GM12878 (cell line): ENCODE measurements around the gene EEF2. TPM values are rescaled to one million over a fixed set of nuclear protein-coding genes. Genes with fewer than 3 reads are reported as not detected.

Experiments
- BACH1 ChIP-seq: fragments of 450-650 bp; IDR thresholded peaks from 2 replicates; pipeline ENCODE4 v1.6.1; 2017; ENCODE audit warnings: mild to moderate bottlenecking, borderline replicate concordance
- BRCA1 ChIP-seq: IDR thresholded peaks from 2 replicates; pipeline ENCODE4 v1.6.1; 2011; ENCODE audit warnings: low read depth, low read length, improper control_type of control experiment
- CBFB ChIP-seq: IDR thresholded peaks from 2 replicates; pipeline ENCODE4 v1.6.1; 2016; ENCODE audit warnings: antibody characterized with exemption, low read depth
- CHD2 ChIP-seq: IDR thresholded peaks from 2 replicates; pipeline ENCODE4 v1.6.1; 2011; ENCODE audit warnings: low read depth, low read length, improper control_type of control experiment, borderline replicate concordance
- DPF2 ChIP-seq: fragments of 450-650 bp; IDR thresholded peaks from 2 replicates; pipeline ENCODE4 v1.6.1; 2017; ENCODE audit warnings: mild to moderate bottlenecking
- EGR1 ChIP-seq, 2 experiments: IDR thresholded peaks; 1 replicate in 1 of 2; 2 replicates in 1 of 2; pipeline ENCODE4 v1.6.1; 2011 to 2012; ENCODE audit warnings: low read depth in 2 of 2, low read length in 2 of 2, borderline replicate concordance in 1 of 2, mild to moderate bottlenecking in 1 of 2, moderate library complexity in 1 of 2
- FOS ChIP-seq: IDR thresholded peaks from 3 replicates; pipeline ENCODE4 v1.6.1; 2011; ENCODE audit warnings: borderline replicate concordance; ENCODE audit not compliant: insufficient read length; ENCODE audit errors: extremely low read depth
- NFXL1 ChIP-seq: fragments of 450-650 bp; IDR thresholded peaks from 2 replicates; pipeline ENCODE4 v1.6.1; 2017; ENCODE audit warnings: antibody characterized with exemption, mild to moderate bottlenecking, borderline replicate concordance
- POLR2AphosphoS5 ChIP-seq: IDR thresholded peaks from 2 replicates; pipeline ENCODE4 v1.6.1; 2011; ENCODE audit warnings: mild to moderate bottlenecking, low read length, inconsistent platforms
- RAD21 ChIP-seq: IDR thresholded peaks from 2 replicates; pipeline ENCODE4 v1.6.1; 2011; ENCODE audit warnings: mild to moderate bottlenecking, low read depth, low read length, moderate library complexity; ENCODE audit not compliant: insufficient read depth
- RCOR1 ChIP-seq: conservative IDR thresholded peaks from 2 replicates; pipeline ENCODE4 v1.6.1; 2012; ENCODE audit warnings: low read depth, low read length, improper control_type of control experiment
- RFX5 ChIP-seq: IDR thresholded peaks from 2 replicates; pipeline ENCODE4 v1.6.1; 2011; ENCODE audit warnings: low read depth, low read length, improper control_type of control experiment
- SIN3A ChIP-seq: IDR thresholded peaks from 2 replicates; pipeline ENCODE4 v1.6.1; 2012; ENCODE audit warnings: low read depth, low read length, improper control_type of control experiment
- SMAD5 ChIP-seq: IDR thresholded peaks from 2 replicates; pipeline ENCODE4 v1.6.1; 2016; ENCODE audit warnings: antibody characterized with exemption, low read depth
- SP1 ChIP-seq: IDR thresholded peaks from one replicate; pipeline ENCODE4 v1.6.1; 2011; ENCODE audit warnings: low read depth, low read length
- SPI1 ChIP-seq: IDR thresholded peaks from 2 replicates; pipeline ENCODE4 v1.6.1; 2011; ENCODE audit warnings: low read depth, mild to moderate bottlenecking, low read length, moderate library complexity, borderline replicate concordance; ENCODE audit not compliant: insufficient read depth
- polyA plus RNA-seq, 11 experiments: library from polyadenylated mRNA; depleted of rRNA in 4 of 11; unstranded in 6 of 11; stranded (reverse) in 5 of 11; fragments of >200 nt; fragmentation: Nextera tagmentation in 4 of 11; fragmentation: Illumina TruSeq in 1 of 11; extraction: Ambion mirVana in 4 of 11; extraction: Trizol in 1 of 11; gene quantifications; 1 replicate in 1 of 11; 2 replicates in 10 of 11; pipeline versions ENCODE4 v1.2.1 to v1.2.3, GENCODE V29; 2011 to 2016; ENCODE audit warnings: inconsistent platforms in 2 of 11, missing spikeins in 2 of 11, low read depth in 1 of 11
- total RNA-seq, 4 experiments: library from RNA; depleted of rRNA in 3 of 4; stranded (reverse); fragments of >200 nt in 3 of 4; fragmentation: Illumina TruSeq in 1 of 4; extraction: Trizol in 1 of 4; gene quantifications; 2 replicates each; pipeline versions ENCODE4 v1.2.1 to v1.2.3, GENCODE V29; 2013 to 2021
- TF ChIP-seq, protein P1 (sequence below): fragments of 150-350 bp; IDR thresholded peaks from 2 replicates; pipeline ENCODE4 v1.6.1; 2016; ENCODE audit warnings: low read depth, low read length
- TF ChIP-seq, protein P2 (sequence below): fragments of 450-650 bp; IDR thresholded peaks from 2 replicates; pipeline ENCODE4 v1.6.1; 2017; ENCODE audit warnings: mild to moderate bottlenecking, moderate library complexity
- TF ChIP-seq, protein P3 (sequence below): IDR thresholded peaks from 2 replicates; pipeline ENCODE4 v1.6.1; 2011; ENCODE audit warnings: borderline replicate concordance, low read depth, mild to moderate bottlenecking, moderate library complexity, low read length; ENCODE audit not compliant: insufficient read depth, poor library complexity, severe bottlenecking

Gene EEF2
- total and polyA plus RNA-seq, 10 of the 15 experiments (the other 5 are each of a cell fraction or from before 2014, with no cell fraction given): 280 to 3,491 (median 1,305) TPM

DNA sequence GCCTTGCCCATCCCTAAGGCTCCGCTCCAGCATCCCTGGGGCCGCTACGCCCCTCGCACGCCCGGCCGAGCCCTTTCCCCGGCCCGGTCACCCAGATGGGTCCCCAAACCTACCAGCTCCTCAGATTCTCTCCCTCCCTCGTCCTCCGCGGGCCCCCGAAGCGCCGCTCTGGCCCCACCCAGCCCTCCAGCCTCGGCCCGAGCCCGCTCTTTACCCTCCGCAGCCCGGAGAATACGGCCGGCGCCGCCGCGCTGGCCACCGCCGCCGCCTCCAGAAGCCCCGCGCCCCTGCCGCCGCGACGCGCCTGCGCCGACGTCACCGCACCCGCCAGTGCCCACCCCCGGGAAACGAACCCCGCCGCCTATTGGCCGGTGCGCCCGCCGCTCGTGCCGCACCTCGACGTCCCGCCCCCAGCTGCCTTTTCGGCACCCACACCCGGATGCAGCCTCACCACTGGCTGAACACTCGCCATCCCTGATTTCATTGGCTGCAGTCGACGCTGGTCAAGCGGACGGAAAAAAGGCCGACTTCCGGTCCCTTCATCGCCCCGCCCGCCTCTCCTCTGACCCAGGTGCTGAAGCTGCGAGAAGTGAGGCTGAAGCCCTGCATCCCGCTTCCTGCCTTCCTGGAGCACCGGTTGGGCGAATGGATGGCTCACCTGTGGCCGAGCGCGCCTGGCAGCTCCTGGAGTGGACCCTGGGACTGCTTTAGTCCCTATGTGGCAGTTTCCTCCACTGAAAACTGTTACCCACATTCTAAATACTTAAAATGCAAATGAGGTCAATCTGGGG, 14.3 kb downstream of the EEF2 start, which contains the start of gene DAPK3 (continued):
- TF ChIP-seq, protein P1, sequence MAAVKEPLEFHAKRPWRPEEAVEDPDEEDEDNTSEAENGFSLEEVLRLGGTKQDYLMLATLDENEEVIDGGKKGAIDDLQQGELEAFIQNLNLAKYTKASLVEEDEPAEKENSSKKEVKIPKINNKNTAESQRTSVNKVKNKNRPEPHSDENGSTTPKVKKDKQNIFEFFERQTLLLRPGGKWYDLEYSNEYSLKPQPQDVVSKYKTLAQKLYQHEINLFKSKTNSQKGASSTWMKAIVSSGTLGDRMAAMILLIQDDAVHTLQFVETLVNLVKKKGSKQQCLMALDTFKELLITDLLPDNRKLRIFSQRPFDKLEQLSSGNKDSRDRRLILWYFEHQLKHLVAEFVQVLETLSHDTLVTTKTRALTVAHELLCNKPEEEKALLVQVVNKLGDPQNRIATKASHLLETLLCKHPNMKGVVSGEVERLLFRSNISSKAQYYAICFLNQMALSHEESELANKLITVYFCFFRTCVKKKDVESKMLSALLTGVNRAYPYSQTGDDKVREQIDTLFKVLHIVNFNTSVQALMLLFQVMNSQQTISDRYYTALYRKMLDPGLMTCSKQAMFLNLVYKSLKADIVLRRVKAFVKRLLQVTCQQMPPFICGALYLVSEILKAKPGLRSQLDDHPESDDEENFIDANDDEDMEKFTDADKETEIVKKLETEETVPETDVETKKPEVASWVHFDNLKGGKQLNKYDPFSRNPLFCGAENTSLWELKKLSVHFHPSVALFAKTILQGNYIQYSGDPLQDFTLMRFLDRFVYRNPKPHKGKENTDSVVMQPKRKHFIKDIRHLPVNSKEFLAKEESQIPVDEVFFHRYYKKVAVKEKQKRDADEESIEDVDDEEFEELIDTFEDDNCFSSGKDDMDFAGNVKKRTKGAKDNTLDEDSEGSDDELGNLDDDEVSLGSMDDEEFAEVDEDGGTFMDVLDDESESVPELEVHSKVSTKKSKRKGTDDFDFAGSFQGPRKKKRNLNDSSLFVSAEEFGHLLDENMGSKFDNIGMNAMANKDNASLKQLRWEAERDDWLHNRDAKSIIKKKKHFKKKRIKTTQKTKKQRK: peak; percentile 92
- TF ChIP-seq SMAD5 (peak; percentile 63; the same call in 1 of the 2 replicates), CHD2 (peak; percentile 97), BRCA1 (0 out of 2 replicates have a peak, but pooled peaks have one; percentile 11), NFXL1 (0 out of 2 replicates have a peak, but pooled peaks have one; percentile 29), RFX5 (peak; percentile 53; the same call in 1 of the 2 replicates), CBFB (no peak), SIN3A (peak; percentile 88), RAD21 (no peak), SPI1 (no peak), DPF2 (peak; percentile 99), RCOR1 (0 out of 2 replicates have a peak, but pooled peaks have one; percentile 40), EGR1 (IDR thresholded peaks at IDR 0.05; ENCODE audit: borderline replicate concordance in 1 of 2, low read depth in 2 of 2, low read length in 2 of 2) (peak; percentile 18 to 28; a peak in 1 of 3 replicates), FOS (peak; percentile 78), BACH1 (peak; percentile 69; the same call in 1 of the 2 replicates), POLR2AphosphoS5 (peak; percentile 60; the same call in 1 of the 2 replicates), SP1 (peak; percentile 98)
- TF ChIP-seq, protein P2, sequence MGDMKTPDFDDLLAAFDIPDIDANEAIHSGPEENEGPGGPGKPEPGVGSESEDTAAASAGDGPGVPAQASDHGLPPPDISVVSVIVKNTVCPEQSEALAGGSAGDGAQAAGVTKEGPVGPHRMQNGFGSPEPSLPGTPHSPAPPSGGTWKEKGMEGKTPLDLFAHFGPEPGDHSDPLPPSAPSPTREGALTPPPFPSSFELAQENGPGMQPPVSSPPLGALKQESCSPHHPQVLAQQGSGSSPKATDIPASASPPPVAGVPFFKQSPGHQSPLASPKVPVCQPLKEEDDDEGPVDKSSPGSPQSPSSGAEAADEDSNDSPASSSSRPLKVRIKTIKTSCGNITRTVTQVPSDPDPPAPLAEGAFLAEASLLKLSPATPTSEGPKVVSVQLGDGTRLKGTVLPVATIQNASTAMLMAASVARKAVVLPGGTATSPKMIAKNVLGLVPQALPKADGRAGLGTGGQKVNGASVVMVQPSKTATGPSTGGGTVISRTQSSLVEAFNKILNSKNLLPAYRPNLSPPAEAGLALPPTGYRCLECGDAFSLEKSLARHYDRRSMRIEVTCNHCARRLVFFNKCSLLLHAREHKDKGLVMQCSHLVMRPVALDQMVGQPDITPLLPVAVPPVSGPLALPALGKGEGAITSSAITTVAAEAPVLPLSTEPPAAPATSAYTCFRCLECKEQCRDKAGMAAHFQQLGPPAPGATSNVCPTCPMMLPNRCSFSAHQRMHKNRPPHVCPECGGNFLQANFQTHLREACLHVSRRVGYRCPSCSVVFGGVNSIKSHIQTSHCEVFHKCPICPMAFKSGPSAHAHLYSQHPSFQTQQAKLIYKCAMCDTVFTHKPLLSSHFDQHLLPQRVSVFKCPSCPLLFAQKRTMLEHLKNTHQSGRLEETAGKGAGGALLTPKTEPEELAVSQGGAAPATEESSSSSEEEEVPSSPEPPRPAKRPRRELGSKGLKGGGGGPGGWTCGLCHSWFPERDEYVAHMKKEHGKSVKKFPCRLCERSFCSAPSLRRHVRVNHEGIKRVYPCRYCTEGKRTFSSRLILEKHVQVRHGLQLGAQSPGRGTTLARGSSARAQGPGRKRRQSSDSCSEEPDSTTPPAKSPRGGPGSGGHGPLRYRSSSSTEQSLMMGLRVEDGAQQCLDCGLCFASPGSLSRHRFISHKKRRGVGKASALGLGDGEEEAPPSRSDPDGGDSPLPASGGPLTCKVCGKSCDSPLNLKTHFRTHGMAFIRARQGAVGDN: 0 out of 2 replicates have a peak, but pooled peaks have one; percentile 15
- TF ChIP-seq, protein P3, sequence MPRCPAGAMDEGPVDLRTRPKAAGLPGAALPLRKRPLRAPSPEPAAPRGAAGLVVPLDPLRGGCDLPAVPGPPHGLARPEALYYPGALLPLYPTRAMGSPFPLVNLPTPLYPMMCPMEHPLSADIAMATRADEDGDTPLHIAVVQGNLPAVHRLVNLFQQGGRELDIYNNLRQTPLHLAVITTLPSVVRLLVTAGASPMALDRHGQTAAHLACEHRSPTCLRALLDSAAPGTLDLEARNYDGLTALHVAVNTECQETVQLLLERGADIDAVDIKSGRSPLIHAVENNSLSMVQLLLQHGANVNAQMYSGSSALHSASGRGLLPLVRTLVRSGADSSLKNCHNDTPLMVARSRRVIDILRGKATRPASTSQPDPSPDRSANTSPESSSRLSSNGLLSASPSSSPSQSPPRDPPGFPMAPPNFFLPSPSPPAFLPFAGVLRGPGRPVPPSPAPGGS: no peak
